HL-60/S4 treated with phorbol 12-myristate 13-acetate at 8.2 ng/mL for 4 days and 3 days (cell line): Measurements from ENCODE around the gene EEF1AKMT3.

ENCODE experiments used
- in situ Hi-C: fragments of 300-500 bp; cut with MboI; formaldehyde crosslinking; loops from 2 replicates; pipeline ENCODE4 v1.15.0; 2022; ENCODE audit warnings: low sequenced_read_pairs

Gene EEF1AKMT3

GRCh38 chr12:57734591-57734990 lies 37.8 kb upstream of the EEF1AKMT3 start:
- in situ Hi-C loops, result no loop called here

GRCh38 chr12:57735198-57735855 lies 37.1 kb upstream of the EEF1AKMT3 start:
- in situ Hi-C loops, result no loop called here

- in situ Hi-C loops, result no loop called here
These were observed 36.3 kb upstream of the EEF1AKMT3 start for GRCh38 chr12:57735952-57736740.

GRCh38 chr12:57736741-57737466 lies 35.5 kb upstream of the EEF1AKMT3 start:
- in situ Hi-C loops, result no loop called here

GRCh38 chr12:57737467-57738460 lies 34.6 kb upstream of the EEF1AKMT3 start:
- in situ Hi-C loops, result no loop called here

- in situ Hi-C loops, result no loop called here
These were observed 33.7 kb upstream of the EEF1AKMT3 start, which contains the start of gene AGAP2 for GRCh38 chr12:57738661-57739237. Gene AGAP2, minus strand, starts transcription at chr12:57738742. Its CDS starts 496 bp downstream, at chr12:57738246.

- in situ Hi-C loops, result no loop called here
These were observed 33.0 kb upstream of the EEF1AKMT3 start for GRCh38 chr12:57739387-57739786.

GRCh38 chr12:57739914-57740538 lies 32.4 kb upstream of the EEF1AKMT3 start:
- in situ Hi-C loops, result no loop called here

GRCh38 chr12:57740656-57741412 lies 31.6 kb upstream of the EEF1AKMT3 start:
- in situ Hi-C loops, result no loop called here

- in situ Hi-C loops, result no loop called here
These were observed 31.0 kb upstream of the EEF1AKMT3 start for GRCh38 chr12:57741413-57741789.

GRCh38 chr12:57741844-57742738 lies 30.3 kb upstream of the EEF1AKMT3 start:
- in situ Hi-C loops, result no loop called here

GRCh38 chr12:57743769-57744168 lies 28.6 kb upstream of the EEF1AKMT3 start:
- in situ Hi-C loops, result no loop called here

- in situ Hi-C loops, result no loop called here
These were observed 28.1 kb upstream of the EEF1AKMT3 start for GRCh38 chr12:57744194-57744776.

GRCh38 chr12:57744777-57745484 lies 27.5 kb upstream of the EEF1AKMT3 start, which contains the start of gene TSPAN31:
Gene TSPAN31, plus strand, starts transcription at chr12:57745039. Its CDS starts 116 bp downstream, at chr12:57745155.
- in situ Hi-C loops, result no loop called here

GRCh38 chr12:57745485-57745881 lies 26.9 kb upstream of the EEF1AKMT3 start:
- in situ Hi-C loops, result no loop called here

- in situ Hi-C loops, result no loop called here
These were observed 26.4 kb upstream of the EEF1AKMT3 start for GRCh38 chr12:57746025-57746424.

GRCh38 chr12:57749061-57749460 lies 23.4 kb upstream of the EEF1AKMT3 start:
- in situ Hi-C loops, result no loop called here
